ENCODE data around the gene RNPS1.

DNA sequence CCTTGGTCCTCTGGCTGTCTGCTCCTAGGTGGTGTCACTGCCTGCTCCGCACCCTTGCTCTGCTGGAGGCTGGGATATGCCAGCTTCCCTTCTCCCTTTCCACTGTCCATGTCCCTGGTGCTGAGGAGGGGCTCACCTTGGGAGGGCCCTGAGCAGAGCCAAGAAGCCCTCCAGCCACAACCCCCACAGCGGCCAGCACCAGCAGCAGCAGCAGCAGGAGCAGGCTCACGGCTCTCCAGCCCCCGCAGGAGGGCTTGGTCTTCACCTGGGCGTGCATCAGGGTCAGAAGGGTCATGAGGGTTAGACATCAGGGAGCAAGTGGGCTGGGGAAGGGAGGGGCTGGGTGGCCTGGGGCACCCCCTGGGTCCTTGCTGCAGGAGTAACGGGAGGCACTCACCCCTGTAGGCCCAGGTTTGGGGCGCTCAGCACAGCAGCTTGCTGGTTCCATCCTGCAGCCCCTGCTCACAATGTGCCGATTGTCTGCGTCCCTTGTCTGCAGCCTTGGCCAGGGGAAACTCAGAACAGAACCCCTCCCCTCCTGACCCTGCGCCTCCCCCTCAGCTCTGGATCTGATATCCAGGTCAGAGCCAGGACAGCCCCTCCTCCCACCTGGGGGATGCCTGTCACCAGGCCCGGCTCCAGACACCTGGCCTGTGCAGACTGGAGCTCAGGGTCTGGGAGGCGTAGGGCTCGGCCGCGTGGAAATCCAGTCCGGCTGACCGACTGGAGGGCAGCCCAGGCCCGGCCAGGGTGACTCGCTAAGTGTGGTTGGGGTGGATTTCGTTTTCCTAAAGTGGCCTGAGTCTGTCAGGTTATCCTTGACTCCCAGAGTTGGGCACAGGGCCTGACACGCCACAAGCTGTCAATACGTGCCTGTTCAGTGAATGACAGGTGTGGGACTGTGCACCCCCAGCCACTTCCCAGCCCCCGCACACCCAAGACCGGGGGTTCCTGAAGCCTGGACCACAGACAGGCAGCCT, 57.2 kb downstream of the RNPS1 start, which contains the start of gene BRICD5:
- TF ChIP-seq, protein P1, sequence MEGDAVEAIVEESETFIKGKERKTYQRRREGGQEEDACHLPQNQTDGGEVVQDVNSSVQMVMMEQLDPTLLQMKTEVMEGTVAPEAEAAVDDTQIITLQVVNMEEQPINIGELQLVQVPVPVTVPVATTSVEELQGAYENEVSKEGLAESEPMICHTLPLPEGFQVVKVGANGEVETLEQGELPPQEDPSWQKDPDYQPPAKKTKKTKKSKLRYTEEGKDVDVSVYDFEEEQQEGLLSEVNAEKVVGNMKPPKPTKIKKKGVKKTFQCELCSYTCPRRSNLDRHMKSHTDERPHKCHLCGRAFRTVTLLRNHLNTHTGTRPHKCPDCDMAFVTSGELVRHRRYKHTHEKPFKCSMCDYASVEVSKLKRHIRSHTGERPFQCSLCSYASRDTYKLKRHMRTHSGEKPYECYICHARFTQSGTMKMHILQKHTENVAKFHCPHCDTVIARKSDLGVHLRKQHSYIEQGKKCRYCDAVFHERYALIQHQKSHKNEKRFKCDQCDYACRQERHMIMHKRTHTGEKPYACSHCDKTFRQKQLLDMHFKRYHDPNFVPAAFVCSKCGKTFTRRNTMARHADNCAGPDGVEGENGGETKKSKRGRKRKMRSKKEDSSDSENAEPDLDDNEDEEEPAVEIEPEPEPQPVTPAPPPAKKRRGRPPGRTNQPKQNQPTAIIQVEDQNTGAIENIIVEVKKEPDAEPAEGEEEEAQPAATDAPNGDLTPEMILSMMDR (IDR thresholded peaks at IDR 0.05), result no peak
- TF ChIP-seq ZFX (IDR thresholded peaks at IDR 0.05; ENCODE audit: borderline replicate concordance), result no peak

All from 22Rv1 (cell line).